Measurements from ENCODE around the gene IQGAP3. TPM values are rescaled to one million over a fixed set of nuclear protein-coding genes. Genes with fewer than 3 reads are reported as not detected.
"Not testable (repeated sequence)": the region's sequence is repeated elsewhere in the genome, so short reads cannot be mapped to it uniquely, and the experiment has no call there.

IQGAP3 gene
- polyA plus RNA-seq, 3 donors: 0.03 to 0.24 TPM; not detected in 1

- Histone ChIP-seq H3K79me2 (ENCODE audit: insufficient read depth, low read length) (peaks cover 9% of the 10 kb centered on the region), H3K4me1 (ENCODE audit: control insufficient read depth in 1 of 2, insufficient read depth in 2 of 2, low read length in 2 of 2) (peaks cover 14 to 20% of the 10 kb centered on the region in 2 donors), H4K20me1 (ENCODE audit: insufficient read depth, low read length) (no peaks in the 10 kb centered on the region), H3K4me2 (replicated peaks; ENCODE audit: extremely low read depth, low read length, poor library complexity, severe bottlenecking) (no peak overlapping the region), H3K4me3 (replicated peaks in 1 of 3; ENCODE audit: low read depth in 2 of 3, low read length in 3 of 3) (no peak overlapping the region), H3K9me3 (replicated peaks in 1 of 2; ENCODE audit: control insufficient read depth in 1 of 2, insufficient read depth in 1 of 2, low read length in 2 of 2) (no peaks in the 10 kb centered on the region), H3K27ac (ENCODE audit: low read depth in 1 of 2, low read length in 2 of 2) (no peak overlapping the region), H2AFZ (ENCODE audit: insufficient read depth, low read depth, low read length, poor library complexity, severe bottlenecking) (no peak overlapping the region), H3K9ac (ENCODE audit: insufficient read depth, low read length, poor library complexity, severe bottlenecking) (no peak overlapping the region), H3K27me3 (ENCODE audit: control insufficient read depth in 2 of 2, insufficient read depth in 2 of 2, low read length in 2 of 2) (no peaks in the 10 kb centered on the region), H3K36me3 (replicated peaks in 1 of 2; ENCODE audit: control insufficient read depth in 1 of 2, insufficient read depth in 2 of 2, low read length in 2 of 2) (peaks cover under 1 to 13% of the 10 kb centered on the region in 2 donors)
- WGBS (ENCODE audit: insufficient coverage): no CpG with 5 or more reads among the region's 5 CpGs
- DNase-seq: no peak
- H3K36me3 Mint-ChIP-seq: peaks cover 6 to 10% of the 10 kb centered on the region in 2 donors
- no peak for TF ChIP-seq CTCF (IDR thresholded peaks at IDR 0.05)
- peaks cover 17% of the 10 kb centered on the region for H3K4me1 Mint-ChIP-seq
- H3K27me3 Mint-ChIP-seq (ENCODE audit: low read depth in 3 of 3): peaks cover 0 to 3% (median 0%) of the 10 kb centered on the region in 3 donors
- H3K9me3 Mint-ChIP-seq: no peaks in the 10 kb centered on the region
- intact Hi-C loops (cut with micrococcal nuclease): no loop called here
- H3K27ac Mint-ChIP-seq: no peak overlapping the region
- no peak overlapping the region for H3K4me3 Mint-ChIP-seq
Measured at GRCh38 chr1:156589546-156589945, 17.2 kb upstream of the IQGAP3 start.

DNA sequence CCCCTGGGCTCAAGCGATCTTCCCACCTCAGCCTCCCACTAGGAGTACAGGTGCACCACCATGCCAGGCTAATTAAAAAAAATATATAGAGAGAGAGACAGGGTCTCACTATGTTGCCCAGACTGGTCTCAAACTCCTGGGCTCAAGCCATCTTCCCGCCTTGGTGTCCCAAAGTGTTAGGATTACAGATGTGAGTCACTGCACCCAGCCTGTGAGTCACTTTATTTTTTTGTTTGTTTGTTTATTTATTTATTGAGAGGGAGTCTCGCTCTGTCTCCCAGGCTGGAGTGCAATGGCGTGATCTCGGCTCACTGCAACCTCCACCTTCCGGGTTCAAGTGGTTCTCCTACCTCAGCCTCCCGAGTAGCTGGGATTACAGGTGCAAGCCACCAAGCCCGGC is 15.6 kb upstream of the IQGAP3 start:
- peaks cover 18 to 24% of the 10 kb centered on the region in 2 donors for H3K4me1 ChIP-seq (ENCODE audit: control insufficient read depth in 1 of 2, insufficient read depth in 2 of 2, low read length in 2 of 2)
- not testable (repeated sequence) for H3K4me2 ChIP-seq (replicated peaks; ENCODE audit: extremely low read depth, low read length, poor library complexity, severe bottlenecking); H4K20me1 ChIP-seq (ENCODE audit: insufficient read depth, low read length); H3K36me3 ChIP-seq (replicated peaks in 1 of 2; ENCODE audit: control insufficient read depth in 1 of 2, insufficient read depth in 2 of 2, low read length in 2 of 2); H3K27me3 ChIP-seq (ENCODE audit: control insufficient read depth in 2 of 2, insufficient read depth in 2 of 2, low read length in 2 of 2); H3K9me3 Mint-ChIP-seq; H3K27ac Mint-ChIP-seq; H2AFZ ChIP-seq (ENCODE audit: insufficient read depth, low read depth, low read length, poor library complexity, severe bottlenecking); H3K4me3 Mint-ChIP-seq; H3K4me3 ChIP-seq (replicated peaks in 1 of 3; ENCODE audit: low read depth in 2 of 3, low read length in 3 of 3); H3K27ac ChIP-seq (ENCODE audit: low read depth in 1 of 2, low read length in 2 of 2); DNase-seq; H3K79me2 ChIP-seq (ENCODE audit: insufficient read depth, low read length); H3K36me3 Mint-ChIP-seq; H3K27me3 Mint-ChIP-seq (ENCODE audit: low read depth in 3 of 3); H3K9ac ChIP-seq (ENCODE audit: insufficient read depth, low read length, poor library complexity, severe bottlenecking); H3K9me3 ChIP-seq (replicated peaks in 1 of 2; ENCODE audit: control insufficient read depth in 1 of 2, insufficient read depth in 1 of 2, low read length in 2 of 2)
- WGBS (ENCODE audit: insufficient coverage): 85% methylated on average over 5 of the region's 8 CpGs
- intact Hi-C loops (cut with micrococcal nuclease): loop anchor here in 1 of 2 donors (2.0 kb wide), 1 partner anchor 21 kb away; no protein-coding TSS in a partner anchor
- H3K4me1 Mint-ChIP-seq: peaks cover 28% of the 10 kb centered on the region
